PFSK-1 (cell line): ENCODE data around the gene DMAC2.

Source experiments
- FOXP2 ChIP-seq: optimal IDR thresholded peaks from 2 replicates; pipeline ENCODE3; 2011; ENCODE audit warnings: borderline replicate concordance, control low read depth, inconsistent platforms; ENCODE audit not compliant: insufficient read depth; ENCODE audit errors: extremely low read length, extremely low read depth
- POLR2AphosphoS5 ChIP-seq: IDR thresholded peaks from 2 replicates; pipeline ENCODE4 v1.6.1; 2012; ENCODE audit warnings: low read depth, mild to moderate bottlenecking, control low read depth, low read length, moderate library complexity
- SIN3A ChIP-seq: IDR thresholded peaks from 2 replicates; pipeline ENCODE4 v1.6.1; 2012; ENCODE audit warnings: mild to moderate bottlenecking, low read length, moderate library complexity, borderline replicate concordance; ENCODE audit not compliant: insufficient read depth
- TAF1 ChIP-seq: IDR thresholded peaks from 2 replicates; pipeline ENCODE4 v1.6.1; 2012; ENCODE audit warnings: low read length, control low read depth, borderline replicate concordance; ENCODE audit not compliant: insufficient read depth
- TF ChIP-seq, protein P1 (sequence below), 2 experiments: IDR thresholded peaks; 2 replicates each; pipeline versions ENCODE4 v1.6.1 to v1.8.0; 2011 to 2012; ENCODE audit warnings: low read depth in 2 of 2, low read length in 2 of 2, control low read depth in 1 of 2, inconsistent platforms in 1 of 2, mild to moderate bottlenecking in 1 of 2, moderate library complexity in 1 of 2; ENCODE audit not compliant: insufficient read depth in 1 of 2

DNA sequence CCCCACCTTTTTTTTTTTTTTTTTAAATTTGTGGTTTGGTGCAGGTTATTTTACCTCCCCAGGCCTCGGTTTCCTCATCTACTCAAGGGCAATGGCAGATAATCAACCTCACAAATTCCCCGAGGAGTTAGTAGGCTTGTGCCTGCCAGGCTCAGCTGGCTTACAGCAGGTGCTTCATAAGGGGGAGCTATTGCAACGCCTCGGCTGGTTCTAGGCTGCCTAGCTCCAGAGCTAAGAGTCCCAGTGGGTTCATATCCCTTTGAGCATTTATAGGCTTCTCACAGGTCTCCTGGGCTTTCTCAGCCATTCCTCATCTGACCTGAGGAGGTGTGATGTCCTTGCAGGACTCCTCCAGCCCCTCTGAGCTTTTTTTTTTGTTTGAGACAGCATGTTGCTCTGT lies 31.5 kb downstream of the DMAC2 start:
- TF ChIP-seq, protein P1, sequence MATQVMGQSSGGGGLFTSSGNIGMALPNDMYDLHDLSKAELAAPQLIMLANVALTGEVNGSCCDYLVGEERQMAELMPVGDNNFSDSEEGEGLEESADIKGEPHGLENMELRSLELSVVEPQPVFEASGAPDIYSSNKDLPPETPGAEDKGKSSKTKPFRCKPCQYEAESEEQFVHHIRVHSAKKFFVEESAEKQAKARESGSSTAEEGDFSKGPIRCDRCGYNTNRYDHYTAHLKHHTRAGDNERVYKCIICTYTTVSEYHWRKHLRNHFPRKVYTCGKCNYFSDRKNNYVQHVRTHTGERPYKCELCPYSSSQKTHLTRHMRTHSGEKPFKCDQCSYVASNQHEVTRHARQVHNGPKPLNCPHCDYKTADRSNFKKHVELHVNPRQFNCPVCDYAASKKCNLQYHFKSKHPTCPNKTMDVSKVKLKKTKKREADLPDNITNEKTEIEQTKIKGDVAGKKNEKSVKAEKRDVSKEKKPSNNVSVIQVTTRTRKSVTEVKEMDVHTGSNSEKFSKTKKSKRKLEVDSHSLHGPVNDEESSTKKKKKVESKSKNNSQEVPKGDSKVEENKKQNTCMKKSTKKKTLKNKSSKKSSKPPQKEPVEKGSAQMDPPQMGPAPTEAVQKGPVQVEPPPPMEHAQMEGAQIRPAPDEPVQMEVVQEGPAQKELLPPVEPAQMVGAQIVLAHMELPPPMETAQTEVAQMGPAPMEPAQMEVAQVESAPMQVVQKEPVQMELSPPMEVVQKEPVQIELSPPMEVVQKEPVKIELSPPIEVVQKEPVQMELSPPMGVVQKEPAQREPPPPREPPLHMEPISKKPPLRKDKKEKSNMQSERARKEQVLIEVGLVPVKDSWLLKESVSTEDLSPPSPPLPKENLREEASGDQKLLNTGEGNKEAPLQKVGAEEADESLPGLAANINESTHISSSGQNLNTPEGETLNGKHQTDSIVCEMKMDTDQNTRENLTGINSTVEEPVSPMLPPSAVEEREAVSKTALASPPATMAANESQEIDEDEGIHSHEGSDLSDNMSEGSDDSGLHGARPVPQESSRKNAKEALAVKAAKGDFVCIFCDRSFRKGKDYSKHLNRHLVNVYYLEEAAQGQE (IDR thresholded peaks at IDR 0.05; ENCODE audit: insufficient read depth in 1 of 2, low read depth in 2 of 2, low read length in 2 of 2): no peak
- TF ChIP-seq POLR2AphosphoS5 (no peak), FOXP2 (no peak), TAF1 (no peak), SIN3A (no peak)
